HEK293T (cell line): ENCODE data around the gene PRDX3.

Source experiments
- BHLHE40 ChIP-seq: fragments of 450-650 bp; IDR thresholded peaks from 2 replicates; pipeline ENCODE4 v1.6.1; 2016; ENCODE audit warnings: mild to moderate bottlenecking, moderate library complexity, borderline replicate concordance
- CTBP1 ChIP-seq: fragments of 450-650 bp; IDR thresholded peaks from 2 replicates; pipeline ENCODE4 v1.6.1; 2016; ENCODE audit warnings: borderline replicate concordance
- L3MBTL2 ChIP-seq: fragments of 450-650 bp; conservative IDR thresholded peaks from 2 replicates; pipeline ENCODE4 v1.6.1; 2016; ENCODE audit warnings: mild to moderate bottlenecking
- SP1 ChIP-seq: fragments of 450-650 bp; IDR thresholded peaks from 2 replicates; pipeline ENCODE4 v1.6.1; 2017

DNA sequence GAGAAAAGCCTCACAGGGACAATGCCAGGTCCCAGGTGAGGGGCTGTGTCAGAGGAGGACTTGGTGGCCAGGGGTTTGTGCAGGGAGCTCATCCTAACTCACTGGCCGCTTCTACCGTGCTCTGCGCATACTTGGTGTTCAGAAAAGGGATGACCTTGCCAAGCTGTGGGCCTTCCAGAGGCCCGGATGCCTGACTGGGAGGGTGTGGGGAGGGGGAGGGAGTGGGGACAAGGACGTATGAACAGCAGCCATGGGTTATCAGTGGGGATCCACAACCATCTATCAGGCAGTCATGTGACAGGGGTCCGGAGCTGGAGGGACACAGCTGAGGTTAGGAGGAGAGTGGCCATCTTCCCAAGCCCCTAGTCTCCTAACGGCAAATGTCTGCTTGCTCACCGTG, 19.3 kb downstream of the PRDX3 start:
- no peak for TF ChIP-seq SP1
- TF ChIP-seq L3MBTL2 = no peak
- TF ChIP-seq CTBP1 = no peak
- TF ChIP-seq BHLHE40 = no peak
